Kidney (tissue), 14 donors: ENCODE results near the gene PLCH2. TPM values are rescaled to one million over a fixed set of nuclear protein-coding genes. Genes with fewer than 3 reads are reported as not detected.

ENCODE experiments used
- DNase-seq, 5 donors: peaks; one replicate each; pipeline ENCODE4 v3.0.0-alpha.2; 2013 to 2020
- FAIRE-seq: peaks from 2 replicates; lab custom pipeline; 2012; peaks lifted over from hg19 to GRCh38; lab: Jason Lieb, UNC
- H3K27ac ChIP-seq, 2 donors: one replicate each; pipeline ENCODE4 v1.7.0; 2013; ENCODE audit warnings: low read depth in 2 of 2, low read length in 2 of 2, inconsistent platforms in 1 of 2
- H3K27me3 ChIP-seq: one replicate; pipeline ENCODE4 v1.7.1; 2013; ENCODE audit warnings: low read length, inconsistent platforms; ENCODE audit not compliant: control insufficient read depth, insufficient read depth
- H3K36me3 ChIP-seq, 3 donors: one replicate each; pipeline versions ENCODE4 v1.7.0 to v1.7.1; 2013; ENCODE audit warnings: low read length in 3 of 3, control low read depth in 1 of 3, inconsistent platforms in 1 of 3; ENCODE audit not compliant: insufficient read depth in 3 of 3, control insufficient read depth in 2 of 3
- H3K4me1 ChIP-seq, 3 donors: one replicate each; pipeline versions ENCODE4 v1.7.0 to v1.7.1; 2013; ENCODE audit warnings: low read length in 3 of 3, inconsistent platforms in 1 of 3, low read depth in 1 of 3; ENCODE audit not compliant: control insufficient read depth in 2 of 3, insufficient read depth in 2 of 3
- H3K4me3 ChIP-seq, 3 donors: one replicate each; pipeline versions ENCODE4 v1.7.0 to v1.8.1; 2013; ENCODE audit warnings: low read length in 3 of 3, control low read depth in 1 of 3, inconsistent platforms in 1 of 3
- H3K9ac ChIP-seq, 3 donors: one replicate each; pipeline versions ENCODE4 v1.7.0 to v1.7.1; 2013; ENCODE audit warnings: low read length in 3 of 3, control low read depth in 1 of 3, inconsistent platforms in 1 of 3
- H3K9me3 ChIP-seq, 3 donors: one replicate each; pipeline versions ENCODE4 v1.7.0 to v1.7.1; 2013; ENCODE audit warnings: low read length in 3 of 3, control low read depth in 1 of 3, inconsistent platforms in 1 of 3; ENCODE audit not compliant: control insufficient read depth in 2 of 3, insufficient read depth in 1 of 3
- CTCF ChIP-seq: IDR thresholded peaks from 3 replicates; pipeline ENCODE4 v1.5.1; 2012; ENCODE audit warnings: mild to moderate bottlenecking, moderate library complexity, borderline replicate concordance; ENCODE audit not compliant: insufficient read depth; ENCODE audit errors: extremely low read depth
- intact Hi-C: fragments of 100-400 bp; cut with DNase I; formaldehyde crosslinking; loops from one replicate; pipeline ENCODE4 v1.11.1; 2022
- polyA plus RNA-seq: library from polyadenylated mRNA; stranded (reverse); fragments of 350-450 nt; fragmentation: Illumina TruSeq; extraction: RNeasy Lipid Tissue Mini Kit (QIAGEN cat#74804); gene quantifications from one replicate; pipeline ENCODE4 v1.2.3, GENCODE V29; 2014; ENCODE audit warnings: low read depth, low replicate concordance; ENCODE audit not compliant: insufficient read depth
- total RNA-seq: library from RNA; stranded (reverse); fragmentation: NEBNext Ultra II Directional; extraction: Animal tissue kit (Norgen Biotek cat#: 25700); gene quantifications from one replicate; pipeline ENCODE4 v1.2.1, GENCODE V29; 2021
- donor health status: control.
- donor health status: control.
- donor health status: control.
- donor health status: control.
- donor health status: control.
- donor health status: DM: yes; HTN: yes; CAD: no.
- donor health status: Normal renal cell carcinoma (clear cell type).

PLCH2 gene
- total and polyA plus RNA-seq, 2 donors from 2014 or later = 7.4 to 8.7 TPM

- H3K27ac ChIP-seq = no peak overlapping the region
- DNase-seq (no peak), FAIRE-seq (no peak)
- no peak for TF ChIP-seq CTCF
- intact Hi-C loops = no loop called here
- no peak overlapping the region for H3K4me3 ChIP-seq
- no peaks in the 10 kb centered on the region for H3K27me3 ChIP-seq
- no peaks in the 10 kb centered on the region for H3K4me1 ChIP-seq
- H3K9me3 ChIP-seq = no peaks in the 10 kb centered on the region
- no peak overlapping the region for H3K9ac ChIP-seq
- H3K36me3 ChIP-seq = no peaks in the 10 kb centered on the region
Observed at GRCh38 chr1:2436876-2437275, 39.2 kb upstream of the PLCH2 start.

GRCh38 chr1:2437617-2438016, 38.5 kb upstream of the PLCH2 start:
- H3K9ac ChIP-seq = no peak overlapping the region
- no peaks in the 10 kb centered on the region for H3K4me1 ChIP-seq
- H3K4me3 ChIP-seq = no peak overlapping the region
- H3K27ac ChIP-seq = no peak overlapping the region
- H3K9me3 ChIP-seq = no peaks in the 10 kb centered on the region
- H3K27me3 ChIP-seq = peaks cover 2% of the 10 kb centered on the region
- intact Hi-C loops = no loop called here
- no peak for FAIRE-seq
- TF ChIP-seq CTCF = no peak
- no peaks in the 10 kb centered on the region for H3K36me3 ChIP-seq
- DNase-seq = no peak

GRCh38 chr1:2438038-2438437, 38.1 kb upstream of the PLCH2 start:
- H3K27ac ChIP-seq = no peak overlapping the region
- no peaks in the 10 kb centered on the region for H3K4me1 ChIP-seq
- H3K9ac ChIP-seq = no peak overlapping the region
- H3K9me3 ChIP-seq = no peaks in the 10 kb centered on the region
- no peak for FAIRE-seq
- no peak for DNase-seq
- H3K36me3 ChIP-seq = no peaks in the 10 kb centered on the region
- peaks cover 6% of the 10 kb centered on the region for H3K27me3 ChIP-seq
- no peak for TF ChIP-seq CTCF
- intact Hi-C loops = no loop called here
- H3K4me3 ChIP-seq = no peak overlapping the region

GRCh38 chr1:2438641-2439040, 37.4 kb upstream of the PLCH2 start:
- Histone ChIP-seq H3K36me3 (no peaks in the 10 kb centered on the region), H3K27me3 (peaks cover 6% of the 10 kb centered on the region), H3K9ac (no peak overlapping the region), H3K9me3 (no peaks in the 10 kb centered on the region), H3K4me3 (no peak overlapping the region), H3K27ac (no peak overlapping the region), H3K4me1 (no peaks in the 10 kb centered on the region)
- FAIRE-seq (no peak), DNase-seq (no peak)
- intact Hi-C loops = no loop called here
- no peak for TF ChIP-seq CTCF
